CD14-positive monocyte (primary cell): ENCODE data around the gene LRRC1. TPM values are rescaled to one million over a fixed set of nuclear protein-coding genes. Genes with fewer than 3 reads are reported as not detected.

ENCODE experiments used
- DNase-seq, 3 donors: peaks; one replicate each; pipeline ENCODE4 v3.0.0-alpha.2; 2011 to 2022
- H2AFZ ChIP-seq: 2 replicates; pipeline ENCODE4 v1.6.0; 2012; ENCODE audit warnings: mild to moderate bottlenecking, low read depth, low read length, inconsistent platforms; ENCODE audit not compliant: insufficient read depth, poor library complexity, severe bottlenecking
- H3K27ac ChIP-seq, 2 donors: 1 replicate in 1 of 2; 2 replicates in 1 of 2; pipeline ENCODE4 v1.5.1; 2012 to 2013; ENCODE audit warnings: low read length in 2 of 2, control low read depth in 1 of 2, inconsistent platforms in 1 of 2, low read depth in 1 of 2, mild to moderate bottlenecking in 1 of 2
- H3K27me3 ChIP-seq, 2 donors: one replicate each; pipeline versions ENCODE4 v1.6.0 to v1.6.1; 2011 to 2013; ENCODE audit warnings: low read length in 2 of 2; ENCODE audit not compliant: control insufficient read depth in 2 of 2, insufficient read depth in 2 of 2
- H3K36me3 ChIP-seq, 2 donors: replicated peaks in 1 of 2; 1 replicate in 1 of 2; 2 replicates in 1 of 2; pipeline versions ENCODE4 v1.5.1 to v1.6.1; 2012 to 2013; ENCODE audit warnings: low read length in 2 of 2, control low read depth in 1 of 2, inconsistent platforms in 1 of 2, mild to moderate bottlenecking in 1 of 2; ENCODE audit not compliant: insufficient read depth in 2 of 2, control insufficient read depth in 1 of 2
- H3K4me1 ChIP-seq, 2 donors: 1 replicate in 1 of 2; 2 replicates in 1 of 2; pipeline versions ENCODE4 v1.5.1 to v1.6.1; 2012 to 2013; ENCODE audit warnings: low read length in 2 of 2, control low read depth in 1 of 2, inconsistent platforms in 1 of 2, mild to moderate bottlenecking in 1 of 2, moderate library complexity in 1 of 2; ENCODE audit not compliant: insufficient read depth in 2 of 2, control insufficient read depth in 1 of 2
- H3K4me2 ChIP-seq: replicated peaks from 2 replicates; pipeline ENCODE3; 2012; ENCODE audit warnings: low read length, moderate library complexity, mild to moderate bottlenecking; ENCODE audit not compliant: poor library complexity, severe bottlenecking; ENCODE audit errors: extremely low read depth
- H3K4me3 ChIP-seq, 3 experiments: fragments of 200-600 bp in 1 of 3; sonication (generic) in 1 of 3; replicated peaks in 1 of 3; 1 replicate in 2 of 3; 2 replicates in 1 of 3; pipeline ENCODE4 v1.5.1; 2011 to 2013; ENCODE audit warnings: low read length in 3 of 3, mild to moderate bottlenecking in 3 of 3, control low read depth in 2 of 3, low read depth in 2 of 3, inconsistent platforms in 1 of 3, moderate library complexity in 1 of 3
- H3K79me2 ChIP-seq: 2 replicates; pipeline ENCODE4 v1.6.0; 2012; ENCODE audit warnings: mild to moderate bottlenecking, control low read depth, inconsistent platforms, low read length, moderate library complexity; ENCODE audit not compliant: insufficient read depth
- H3K9ac ChIP-seq: 2 replicates; pipeline ENCODE4 v1.6.0; 2017; ENCODE audit warnings: low read length, mild to moderate bottlenecking; ENCODE audit not compliant: insufficient read depth, poor library complexity, severe bottlenecking
- H3K9me3 ChIP-seq, 2 donors: replicated peaks in 1 of 2; 1 replicate in 1 of 2; 2 replicates in 1 of 2; pipeline versions ENCODE4 v1.5.1 to v1.6.1; 2012 to 2013; ENCODE audit warnings: low read length in 2 of 2, control low read depth in 1 of 2; ENCODE audit not compliant: control insufficient read depth in 1 of 2, insufficient read depth in 1 of 2
- H4K20me1 ChIP-seq: 2 replicates; pipeline ENCODE4 v1.6.0; 2012; ENCODE audit warnings: mild to moderate bottlenecking, low read length, control low read depth, moderate library complexity; ENCODE audit not compliant: insufficient read depth
- H3K27ac Mint-ChIP-seq, 7 donors: one replicate each; pipeline ENCODE4 v1.8.0; 2020; ENCODE audit warnings: mild to moderate bottlenecking in 7 of 7, mixed read lengths in 7 of 7, moderate library complexity in 6 of 7, inconsistent platforms in 2 of 7
- H3K27me3 Mint-ChIP-seq, 3 donors: one replicate each; pipeline ENCODE4 v1.8.0; 2021 to 2022; ENCODE audit warnings: low read depth in 3 of 3, mild to moderate bottlenecking in 3 of 3, mixed read lengths in 3 of 3, moderate library complexity in 3 of 3, inconsistent platforms in 1 of 3
- H3K36me3 Mint-ChIP-seq, 2 donors: one replicate each; pipeline ENCODE4 v1.8.0; 2020; ENCODE audit warnings: mixed read lengths in 2 of 2, inconsistent platforms in 1 of 2, mild to moderate bottlenecking in 1 of 2
- H3K4me1 Mint-ChIP-seq: one replicate; pipeline ENCODE4 v1.8.0; 2020; ENCODE audit warnings: mild to moderate bottlenecking, mixed read lengths
- H3K4me3 Mint-ChIP-seq, 2 donors: one replicate each; pipeline ENCODE4 v1.8.0; 2020; ENCODE audit warnings: mild to moderate bottlenecking in 2 of 2, mixed read lengths in 2 of 2, moderate library complexity in 1 of 2
- H3K9me3 Mint-ChIP-seq, 7 donors: one replicate each; pipeline ENCODE4 v1.8.0; 2020 to 2022; ENCODE audit warnings: mixed read lengths in 7 of 7, mild to moderate bottlenecking in 6 of 7, moderate library complexity in 6 of 7, inconsistent platforms in 2 of 7
- CTCF ChIP-seq: fragments of 200-600 bp; IDR thresholded peaks from one replicate; pipeline ENCODE4 v1.8.0; 2022; ENCODE audit warnings: antibody characterized with exemption, mild to moderate bottlenecking
- WGBS: methylation state at CpG from one replicate; pipeline ENCODE4 v1.1.5; 2013; ENCODE audit warnings: missing lambda C conversion rate; ENCODE audit not compliant: insufficient coverage; 5-methylcytosine and 5-hydroxymethylcytosine counted together
- intact Hi-C, 2 donors: fragments of 100-400 bp; cut with micrococcal nuclease; formaldehyde crosslinking; loops; one replicate each; pipeline versions ENCODE4 v1.15.0 to v1.15.1; 2023
- polyA plus RNA-seq, 3 donors: library from polyadenylated mRNA; depleted of rRNA in 1 of 3; unstranded in 2 of 3; stranded (reverse) in 1 of 3; fragments of 300-500 nt in 2 of 3; fragments of >200 nt in 1 of 3; fragmentation: Illumina TruSeq in 2 of 3; gene quantifications; 1 replicate in 2 of 3; 2 replicates in 1 of 3; pipeline ENCODE4 v1.2.3, GENCODE V29; 2012 to 2021

LRRC1 gene
- polyA plus RNA-seq, 3 donors: 0.18 to 1.6 (median 0.92) TPM

- no peaks in the 10 kb centered on the region for H3K36me3 ChIP-seq
- H3K4me1 ChIP-seq: no peaks in the 10 kb centered on the region
- Mint-ChIP-seq H3K27me3 (peaks cover 0 to 1% (median 0%) of the 10 kb centered on the region in 3 donors), H3K36me3 (peaks cover 19 to 20% of the 10 kb centered on the region in 2 donors), H3K4me3 (no peak overlapping the region), H3K27ac (no peak overlapping the region), H3K4me1 (peaks cover 5% of the 10 kb centered on the region), H3K9me3 (peaks cover 0 to 1% (median 0%) of the 10 kb centered on the region in 7 donors)
- no peaks in the 10 kb centered on the region for H3K27me3 ChIP-seq
- DNase-seq: no peak
- H3K27ac ChIP-seq: no peak overlapping the region
- WGBS: 83% methylated on average over 2 of the region's 3 CpGs
- intact Hi-C loops: no loop called here
- no peak overlapping the region for H3K9ac ChIP-seq
- H3K4me2 ChIP-seq: no peak overlapping the region
- no peak overlapping the region for H3K4me3 ChIP-seq
- H3K9me3 ChIP-seq: no peaks in the 10 kb centered on the region
- H3K79me2 ChIP-seq: no peaks in the 10 kb centered on the region
- H2AFZ ChIP-seq: no peak overlapping the region
- TF ChIP-seq CTCF: no peak
- no peaks in the 10 kb centered on the region for H4K20me1 ChIP-seq
These were observed 112.0 kb downstream of the LRRC1 start for GRCh38 chr6:53906842-53907241.

DNA sequence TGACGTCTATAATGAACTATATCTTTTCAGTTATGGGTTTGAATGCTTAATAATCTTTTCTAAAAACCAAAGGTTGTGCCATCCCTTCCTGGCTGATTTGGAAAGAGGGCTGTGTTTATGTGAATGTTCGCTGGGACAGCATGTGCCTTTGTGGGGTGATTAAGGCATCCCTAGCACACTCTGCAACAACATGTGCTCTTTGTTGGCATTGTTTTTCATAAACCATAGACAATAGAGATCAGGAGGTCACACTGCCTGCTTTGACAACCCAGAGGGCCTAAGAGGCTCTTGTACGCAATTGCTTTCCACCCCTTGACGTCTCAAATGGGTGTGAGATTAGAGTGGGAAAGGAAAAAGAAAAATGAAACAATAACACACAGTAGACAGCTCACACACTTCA is 116.0 kb downstream of the LRRC1 start:
- Histone ChIP-seq H3K4me3 (no peak overlapping the region), H4K20me1 (no peaks in the 10 kb centered on the region), H2AFZ (no peak overlapping the region), H3K36me3 (no peaks in the 10 kb centered on the region), H3K79me2 (no peaks in the 10 kb centered on the region), H3K9me3 (no peaks in the 10 kb centered on the region), H3K27ac (no peak overlapping the region), H3K4me1 (no peaks in the 10 kb centered on the region), H3K4me2 (no peak overlapping the region), H3K9ac (no peak overlapping the region), H3K27me3 (no peaks in the 10 kb centered on the region)
- DNase-seq: no peak
- Mint-ChIP-seq H3K27me3 (no peaks in the 10 kb centered on the region), H3K9me3 (no peaks in the 10 kb centered on the region), H3K27ac (no peak overlapping the region), H3K4me3 (no peak overlapping the region), H3K4me1 (no peaks in the 10 kb centered on the region), H3K36me3 (peaks cover 11 to 12% of the 10 kb centered on the region in 2 donors)
- intact Hi-C loops: no loop called here
- no peak for TF ChIP-seq CTCF
- 60% methylated on average over 1 of the region's 4 CpGs for WGBS
